ENCODE results near the gene ETV5. TPM values are rescaled to one million over a fixed set of nuclear protein-coding genes. Genes with fewer than 3 reads are reported as not detected.
"Not testable (repeated sequence)": the region's sequence is repeated elsewhere in the genome, so short reads cannot be mapped to it uniquely, and the experiment has no call there.

The ETV5 gene
- total RNA-seq, 1 donor, result 42.3 TPM

GRCh38 chr3:186032321-186032720 lies 76.6 kb downstream of the ETV5 start:
- no peak for DNase-seq (ENCODE audit: insufficient read length, low spot score, missing footprints)
- H2AFZ ChIP-seq (ENCODE audit: low read length), result no peak overlapping the region
- no peak overlapping the region for H3K4me3 ChIP-seq (ENCODE audit: insufficient read depth, low read length)
- H3K36me3 ChIP-seq (ENCODE audit: insufficient read depth, low read length), result no peaks in the 10 kb centered on the region
- H3K4me2 ChIP-seq (ENCODE audit: insufficient read depth, low read length), result no peak overlapping the region
- H3K27me3 ChIP-seq (ENCODE audit: insufficient read depth, low read length), result peaks cover 8% of the 10 kb centered on the region
- H3K79me2 ChIP-seq (ENCODE audit: insufficient read depth, low read length), result no peaks in the 10 kb centered on the region
- no peak overlapping the region for H3K27ac ChIP-seq (ENCODE audit: low read depth, low read length)
- no peak for TF ChIP-seq CTCF (IDR thresholded peaks at IDR 0.05; ENCODE audit: extremely low read depth, low read depth, low read length)
- no peaks in the 10 kb centered on the region for H3K4me1 ChIP-seq (ENCODE audit: insufficient read depth, low read length)
- no peaks in the 10 kb centered on the region for H3K9me3 ChIP-seq (ENCODE audit: low read depth, low read length)
- no peaks in the 10 kb centered on the region for H4K20me1 ChIP-seq (ENCODE audit: insufficient read depth, low read length)

- not testable (repeated sequence) for H3K79me2 ChIP-seq (ENCODE audit: insufficient read depth, low read length); H3K9me3 ChIP-seq (ENCODE audit: low read depth, low read length); H3K27ac ChIP-seq (ENCODE audit: low read depth, low read length); H4K20me1 ChIP-seq (ENCODE audit: insufficient read depth, low read length); H2AFZ ChIP-seq (ENCODE audit: low read length); H3K4me2 ChIP-seq (ENCODE audit: insufficient read depth, low read length); DNase-seq (ENCODE audit: insufficient read length, low spot score, missing footprints); H3K4me3 ChIP-seq (ENCODE audit: insufficient read depth, low read length); H3K36me3 ChIP-seq (ENCODE audit: insufficient read depth, low read length)
- H3K27me3 ChIP-seq (ENCODE audit: insufficient read depth, low read length), result peaks cover 24% of the 10 kb centered on the region
- H3K4me1 ChIP-seq (ENCODE audit: insufficient read depth, low read length), result peaks cover 19% of the 10 kb centered on the region
Observed at GRCh38 chr3:186025993-186026392, 82.9 kb downstream of the ETV5 start.

- no peak overlapping the region for H3K4me2 ChIP-seq (ENCODE audit: insufficient read depth, low read length)
- TF ChIP-seq CTCF (IDR thresholded peaks at IDR 0.05; ENCODE audit: extremely low read depth, low read depth, low read length), result no peak
Observed at GRCh38 chr3:186025161-186025560, 83.7 kb downstream of the ETV5 start.

GRCh38 chr3:186024210-186024609 lies 84.7 kb downstream of the ETV5 start:
- H3K79me2 ChIP-seq (ENCODE audit: insufficient read depth, low read length), result no peaks in the 10 kb centered on the region
- peak overlapping the region; percentile 75 for H3K4me2 ChIP-seq (ENCODE audit: insufficient read depth, low read length)
- H3K9me3 ChIP-seq (ENCODE audit: low read depth, low read length), result no peaks in the 10 kb centered on the region
- DNase-seq (ENCODE audit: insufficient read length, low spot score, missing footprints), result no peak
- H3K27ac ChIP-seq (ENCODE audit: low read depth, low read length), result no peak overlapping the region
- peaks cover 19% of the 10 kb centered on the region for H3K4me1 ChIP-seq (ENCODE audit: insufficient read depth, low read length)
- no peaks in the 10 kb centered on the region for H3K36me3 ChIP-seq (ENCODE audit: insufficient read depth, low read length)
- H3K4me3 ChIP-seq (ENCODE audit: insufficient read depth, low read length), result peak overlapping the region; percentile 35
- no peaks in the 10 kb centered on the region for H4K20me1 ChIP-seq (ENCODE audit: insufficient read depth, low read length)
- peaks cover 17% of the 10 kb centered on the region for H3K27me3 ChIP-seq (ENCODE audit: insufficient read depth, low read length)
- TF ChIP-seq CTCF (IDR thresholded peaks at IDR 0.05; ENCODE audit: extremely low read depth, low read depth, low read length), result no peak
- no peak overlapping the region for H2AFZ ChIP-seq (ENCODE audit: low read length)

More at GRCh38 chr3:186025161-186025560, 83.7 kb downstream of the ETV5 start:
- Histone ChIP-seq H3K4me3 (ENCODE audit: insufficient read depth, low read length) (no peak overlapping the region), H3K27ac (ENCODE audit: low read depth, low read length) (no peak overlapping the region), H3K4me1 (ENCODE audit: insufficient read depth, low read length) (peaks cover 19% of the 10 kb centered on the region), H3K9me3 (ENCODE audit: low read depth, low read length) (no peaks in the 10 kb centered on the region), H3K79me2 (ENCODE audit: insufficient read depth, low read length) (no peaks in the 10 kb centered on the region), H2AFZ (ENCODE audit: low read length) (no peak overlapping the region), H3K36me3 (ENCODE audit: insufficient read depth, low read length) (no peaks in the 10 kb centered on the region), H3K27me3 (ENCODE audit: insufficient read depth, low read length) (peaks cover 21% of the 10 kb centered on the region), H4K20me1 (ENCODE audit: insufficient read depth, low read length) (no peaks in the 10 kb centered on the region)
- peak; percentile 26 for DNase-seq (ENCODE audit: insufficient read length, low spot score, missing footprints)

All from osteoblast (primary cell).